Esophagus muscularis mucosa (tissue), 3 donors: ENCODE data around the gene CRX.

Experiments used
- POLR2A ChIP-seq: fragments of 450-650 bp; IDR thresholded peaks from one replicate; pipeline ENCODE4 v1.6.1; 2017; ENCODE audit warnings: antibody characterized with exemption, moderate library complexity, mild to moderate bottlenecking, low read depth
- TF ChIP-seq, protein P1 (sequence below), 3 experiments: fragments of 200-600 bp in 2 of 3; fragments of 450-650 bp in 1 of 3; sonication (generic) in 2 of 3; IDR thresholded peaks; one replicate each; pipeline ENCODE4 v1.5.1; 2017 to 2019; ENCODE audit warnings: antibody characterized with exemption in 3 of 3, mild to moderate bottlenecking in 2 of 3, moderate library complexity in 1 of 3

GRCh38 chr19:47890865-47891621 is 69.3 kb downstream of the CRX start:
- TF ChIP-seq, protein P1, sequence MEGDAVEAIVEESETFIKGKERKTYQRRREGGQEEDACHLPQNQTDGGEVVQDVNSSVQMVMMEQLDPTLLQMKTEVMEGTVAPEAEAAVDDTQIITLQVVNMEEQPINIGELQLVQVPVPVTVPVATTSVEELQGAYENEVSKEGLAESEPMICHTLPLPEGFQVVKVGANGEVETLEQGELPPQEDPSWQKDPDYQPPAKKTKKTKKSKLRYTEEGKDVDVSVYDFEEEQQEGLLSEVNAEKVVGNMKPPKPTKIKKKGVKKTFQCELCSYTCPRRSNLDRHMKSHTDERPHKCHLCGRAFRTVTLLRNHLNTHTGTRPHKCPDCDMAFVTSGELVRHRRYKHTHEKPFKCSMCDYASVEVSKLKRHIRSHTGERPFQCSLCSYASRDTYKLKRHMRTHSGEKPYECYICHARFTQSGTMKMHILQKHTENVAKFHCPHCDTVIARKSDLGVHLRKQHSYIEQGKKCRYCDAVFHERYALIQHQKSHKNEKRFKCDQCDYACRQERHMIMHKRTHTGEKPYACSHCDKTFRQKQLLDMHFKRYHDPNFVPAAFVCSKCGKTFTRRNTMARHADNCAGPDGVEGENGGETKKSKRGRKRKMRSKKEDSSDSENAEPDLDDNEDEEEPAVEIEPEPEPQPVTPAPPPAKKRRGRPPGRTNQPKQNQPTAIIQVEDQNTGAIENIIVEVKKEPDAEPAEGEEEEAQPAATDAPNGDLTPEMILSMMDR (IDR thresholded peaks at IDR 0.05) = no peak
- no peak for TF ChIP-seq POLR2A
